AG09309 (cell line): Measurements from ENCODE around the gene ZCCHC17.
"Not testable (repeated sequence)": the region's sequence is repeated elsewhere in the genome, so short reads cannot be mapped to it uniquely, and the experiment has no call there.

Experiments
- DNase-seq: peaks from one replicate; pipeline ENCODE4 v3.0.0-alpha.2; 2010; ENCODE audit warnings: low read depth
- H3K4me3 ChIP-seq: 2 replicates; pipeline ENCODE4 v1.5.1; 2011; ENCODE audit warnings: mild to moderate bottlenecking, low read depth, low read length, moderate library complexity; ENCODE audit not compliant: control insufficient read depth
- CTCF ChIP-seq: IDR thresholded peaks from 2 replicates; pipeline ENCODE4 v1.5.1; 2011; ENCODE audit warnings: mild to moderate bottlenecking, low read depth, low read length, inconsistent platforms; ENCODE audit not compliant: insufficient read depth, control insufficient read depth; ENCODE audit errors: missing control alignments

The ZCCHC17 gene

DNA sequence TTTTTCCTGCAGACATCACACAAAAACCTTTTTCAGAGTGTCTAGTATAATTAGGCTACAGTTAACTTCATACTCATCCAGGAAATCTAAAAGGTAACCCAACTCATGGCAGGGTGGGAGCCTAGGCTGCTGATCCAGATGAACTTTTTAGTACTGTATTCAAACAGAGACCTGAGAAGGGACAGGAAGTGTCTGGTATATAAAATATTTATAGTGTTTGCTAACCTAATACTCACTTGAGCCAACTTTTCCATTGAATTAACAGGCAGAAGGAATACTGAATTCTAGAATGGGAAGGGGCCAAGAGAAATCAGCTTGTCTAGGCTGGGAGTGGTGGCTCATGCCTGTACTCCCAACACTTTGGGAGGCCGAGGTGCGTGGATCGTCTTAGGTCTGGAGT is 34.9 kb upstream of the ZCCHC17 start:
- no peak for TF ChIP-seq CTCF
- H3K4me3 ChIP-seq: no peak overlapping the region
- no peak for DNase-seq

DNA sequence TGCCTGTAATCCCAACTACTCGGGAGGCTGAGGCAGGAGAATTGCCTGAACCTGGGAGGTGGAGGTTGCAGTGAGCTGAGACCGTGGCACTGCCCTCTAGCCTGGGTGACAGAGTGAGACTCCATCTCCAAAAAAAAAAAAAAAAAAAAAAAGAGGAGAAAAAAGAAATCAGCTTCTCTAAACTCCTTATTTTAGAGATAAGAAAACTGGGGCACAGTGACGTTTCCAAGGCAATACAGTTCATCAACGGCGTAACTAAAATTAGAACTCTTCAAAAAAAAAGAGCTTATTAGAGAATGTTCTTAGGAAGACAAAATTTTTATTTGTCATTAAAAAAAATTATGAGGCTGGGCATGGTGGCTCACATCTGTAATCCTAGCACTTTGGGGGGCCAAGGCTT is 34.4 kb upstream of the ZCCHC17 start:
- H3K4me3 ChIP-seq, DNase-seq: not testable (repeated sequence)

- TF ChIP-seq CTCF: no peak
- no peak overlapping the region for H3K4me3 ChIP-seq
- DNase-seq: no peak
These were observed 33.4 kb upstream of the ZCCHC17 start for GRCh38 chr1:31263408-31263807.

DNA sequence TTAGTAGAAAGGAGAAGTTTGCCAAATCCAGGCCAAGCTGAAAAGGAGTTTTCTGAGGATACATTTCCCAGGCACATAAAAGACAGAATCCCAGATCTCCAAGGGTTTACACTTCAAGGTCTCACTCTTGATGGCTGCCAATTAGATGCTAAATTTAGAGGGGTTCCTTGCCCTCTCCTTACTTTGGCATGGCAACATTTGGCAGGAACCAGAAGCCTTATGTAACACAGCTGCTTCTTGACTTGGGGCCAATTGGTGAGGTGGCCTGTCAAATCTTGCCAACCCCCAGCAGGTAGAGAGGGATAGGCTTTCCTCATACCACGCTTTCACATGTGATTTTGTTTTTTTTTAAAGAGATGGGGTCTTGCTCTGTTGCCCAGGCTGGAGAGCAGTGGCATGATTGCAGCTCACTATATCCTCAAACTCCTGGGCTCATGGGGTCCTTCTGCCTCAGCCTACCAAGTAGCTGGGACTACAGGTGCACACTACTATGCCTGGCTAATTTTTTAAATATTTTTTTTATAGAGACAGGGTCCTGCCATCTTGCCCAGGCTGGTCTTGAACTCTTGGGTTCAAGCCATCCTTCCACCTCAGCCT is 31.9 kb upstream of the ZCCHC17 start:
- H3K4me3 ChIP-seq: no peak overlapping the region
- no peak for DNase-seq
- TF ChIP-seq CTCF: no peak

GRCh38 chr1:31266547-31266946 is 30.3 kb upstream of the ZCCHC17 start:
- DNase-seq: no peak
- H3K4me3 ChIP-seq: no peak overlapping the region
- no peak for TF ChIP-seq CTCF

DNA sequence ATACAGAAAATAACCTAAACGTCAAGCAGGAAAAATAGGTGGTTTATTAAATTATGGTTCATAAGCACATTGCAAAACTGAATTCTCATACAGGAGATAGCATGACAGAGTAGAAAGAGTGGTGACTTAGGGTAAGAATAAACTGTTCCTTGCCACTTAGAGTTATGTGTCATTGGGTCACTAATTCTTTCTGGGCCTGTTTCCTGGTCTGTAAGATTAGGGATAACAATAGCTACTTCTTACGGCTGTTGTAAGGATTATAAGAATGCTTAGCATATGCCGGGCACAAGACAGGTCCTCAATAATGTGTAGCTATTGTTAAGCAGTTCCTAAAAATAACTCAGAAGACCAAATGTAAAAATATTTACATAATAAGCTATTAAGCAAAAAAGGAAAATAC is 24.5 kb upstream of the ZCCHC17 start:
- TF ChIP-seq CTCF: no peak
- no peak for DNase-seq
- H3K4me3 ChIP-seq: no peak overlapping the region

DNA sequence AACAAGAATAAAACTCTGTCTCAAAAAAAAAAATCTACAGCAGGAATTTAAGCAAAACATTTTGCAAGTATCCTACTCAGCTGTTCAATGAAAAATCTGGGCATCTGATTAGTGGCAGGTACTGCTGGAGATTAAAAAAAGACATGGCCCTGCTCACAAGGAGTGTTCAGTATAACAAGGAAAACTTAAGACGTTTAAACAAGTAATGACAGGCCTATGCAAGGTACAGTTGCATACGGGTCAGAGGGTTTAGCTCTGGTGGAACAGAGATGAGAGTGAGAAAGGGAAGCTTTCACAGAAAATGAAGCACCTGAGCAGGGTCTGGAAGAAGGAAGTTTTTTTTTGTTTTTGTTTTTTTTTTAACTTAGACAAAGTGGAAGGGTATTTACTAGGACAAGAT is 23.2 kb upstream of the ZCCHC17 start:
- H3K4me3 ChIP-seq: no peak overlapping the region
- TF ChIP-seq CTCF: no peak
- no peak for DNase-seq

GRCh38 chr1:31282426-31282825 is 14.4 kb upstream of the ZCCHC17 start:
- DNase-seq, H3K4me3 ChIP-seq: not testable (repeated sequence)

GRCh38 chr1:31287791-31288190 is 9.0 kb upstream of the ZCCHC17 start:
- not testable (repeated sequence) for H3K4me3 ChIP-seq, DNase-seq
